Measurements from ENCODE around the gene SART1. TPM values are rescaled to one million over a fixed set of nuclear protein-coding genes. Genes with fewer than 3 reads are reported as not detected.

Gene SART1
- total RNA-seq, 4 donors from 2014 or later, result 12.0 to 55.2 (median 33.3) TPM

DNA sequence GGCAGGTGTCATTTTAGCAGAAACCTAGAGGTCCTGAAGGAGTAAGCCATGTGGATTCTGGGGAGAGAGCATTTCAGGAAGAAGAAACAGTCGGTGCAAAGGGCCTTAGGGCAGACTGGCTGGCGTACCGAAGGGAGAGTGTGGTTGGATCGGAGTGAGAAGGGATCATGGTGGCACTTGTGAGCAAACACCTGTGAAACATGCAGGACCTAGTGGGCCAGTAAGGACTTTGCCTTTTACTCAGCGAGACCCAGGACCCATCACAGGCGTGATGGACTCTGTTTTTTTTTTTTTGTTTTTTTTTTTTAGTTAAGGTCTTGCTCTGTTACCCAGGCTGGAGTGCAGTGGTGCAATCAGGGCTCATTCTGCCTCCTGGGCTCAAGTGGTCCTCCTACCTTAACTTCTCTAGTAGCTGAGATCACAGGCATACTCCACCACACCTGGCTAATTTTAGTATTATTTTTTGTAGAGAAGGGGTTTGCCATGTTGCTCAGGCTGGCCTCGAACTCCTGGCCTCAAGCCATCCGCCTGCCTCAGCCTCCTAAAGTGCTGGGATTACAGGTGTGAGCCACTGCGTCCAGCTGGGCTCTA, 19.7 kb upstream of the SART1 start:
- DNase-seq (no peak), ATAC-seq (no peak)
- H3K9me3 ChIP-seq, result no peaks in the 10 kb centered on the region
- in situ Hi-C loops (cut with MboI; ENCODE audit: low sequenced_read_pairs in 4 of 4) (no loop called here), intact Hi-C loops (cut with DNase I; ENCODE audit: low total_unique reads) (no loop called here)
- H3K4me3 ChIP-seq, result no peak overlapping the region
- H3K4me1 ChIP-seq, result no peaks in the 10 kb centered on the region
- H3K27me3 ChIP-seq, result peaks cover 0 to 2% (median 0%) of the 10 kb centered on the region in 3 donors
- no peak overlapping the region for H3K27ac ChIP-seq
- no peaks in the 10 kb centered on the region for H3K36me3 ChIP-seq
- no peak for TF ChIP-seq POLR2A (IDR thresholded peaks at IDR 0.05)
- TF ChIP-seq, protein P1, sequence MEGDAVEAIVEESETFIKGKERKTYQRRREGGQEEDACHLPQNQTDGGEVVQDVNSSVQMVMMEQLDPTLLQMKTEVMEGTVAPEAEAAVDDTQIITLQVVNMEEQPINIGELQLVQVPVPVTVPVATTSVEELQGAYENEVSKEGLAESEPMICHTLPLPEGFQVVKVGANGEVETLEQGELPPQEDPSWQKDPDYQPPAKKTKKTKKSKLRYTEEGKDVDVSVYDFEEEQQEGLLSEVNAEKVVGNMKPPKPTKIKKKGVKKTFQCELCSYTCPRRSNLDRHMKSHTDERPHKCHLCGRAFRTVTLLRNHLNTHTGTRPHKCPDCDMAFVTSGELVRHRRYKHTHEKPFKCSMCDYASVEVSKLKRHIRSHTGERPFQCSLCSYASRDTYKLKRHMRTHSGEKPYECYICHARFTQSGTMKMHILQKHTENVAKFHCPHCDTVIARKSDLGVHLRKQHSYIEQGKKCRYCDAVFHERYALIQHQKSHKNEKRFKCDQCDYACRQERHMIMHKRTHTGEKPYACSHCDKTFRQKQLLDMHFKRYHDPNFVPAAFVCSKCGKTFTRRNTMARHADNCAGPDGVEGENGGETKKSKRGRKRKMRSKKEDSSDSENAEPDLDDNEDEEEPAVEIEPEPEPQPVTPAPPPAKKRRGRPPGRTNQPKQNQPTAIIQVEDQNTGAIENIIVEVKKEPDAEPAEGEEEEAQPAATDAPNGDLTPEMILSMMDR (IDR thresholded peaks at IDR 0.05 in 4 of 5, conservative IDR thresholded peaks at IDR 0.05 in 1 of 5), result no peak

DNA sequence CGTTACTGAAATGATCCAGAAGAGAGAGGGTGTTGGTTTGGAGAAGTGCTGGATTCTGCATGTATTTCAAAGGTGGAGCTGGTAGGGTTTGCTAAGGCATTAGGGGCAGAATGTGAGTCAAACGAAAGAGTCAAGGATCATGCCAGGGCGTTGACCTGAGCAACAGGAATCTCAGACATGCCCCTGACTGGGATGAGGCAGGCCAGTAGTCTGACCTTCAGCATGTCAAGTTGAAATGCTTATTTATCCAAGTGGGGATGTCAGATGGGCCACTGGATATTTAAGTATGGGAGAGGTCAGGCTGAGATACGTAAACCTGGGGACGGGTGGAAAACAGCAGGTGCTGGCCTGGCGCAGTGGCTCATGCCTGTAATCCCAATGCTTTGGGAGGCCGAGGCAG, 19.0 kb upstream of the SART1 start:
- DNase-seq, result no peak
- Histone ChIP-seq H3K9me3 (no peaks in the 10 kb centered on the region), H3K27ac (no peak overlapping the region), H3K4me3 (no peak overlapping the region), H3K4me1 (no peaks in the 10 kb centered on the region), H3K36me3 (no peaks in the 10 kb centered on the region), H3K27me3 (peaks cover 0 to 2% (median 0%) of the 10 kb centered on the region in 3 donors)
- TF ChIP-seq POLR2A (IDR thresholded peaks at IDR 0.05), result no peak
- TF ChIP-seq, protein P1 (IDR thresholded peaks at IDR 0.05 in 4 of 5, conservative IDR thresholded peaks at IDR 0.05 in 1 of 5), result no peak
- intact Hi-C loops (cut with DNase I; ENCODE audit: low total_unique reads) (no loop called here), in situ Hi-C loops (cut with MboI; ENCODE audit: low sequenced_read_pairs in 4 of 4) (no loop called here)
- ATAC-seq, result no peak

DNA sequence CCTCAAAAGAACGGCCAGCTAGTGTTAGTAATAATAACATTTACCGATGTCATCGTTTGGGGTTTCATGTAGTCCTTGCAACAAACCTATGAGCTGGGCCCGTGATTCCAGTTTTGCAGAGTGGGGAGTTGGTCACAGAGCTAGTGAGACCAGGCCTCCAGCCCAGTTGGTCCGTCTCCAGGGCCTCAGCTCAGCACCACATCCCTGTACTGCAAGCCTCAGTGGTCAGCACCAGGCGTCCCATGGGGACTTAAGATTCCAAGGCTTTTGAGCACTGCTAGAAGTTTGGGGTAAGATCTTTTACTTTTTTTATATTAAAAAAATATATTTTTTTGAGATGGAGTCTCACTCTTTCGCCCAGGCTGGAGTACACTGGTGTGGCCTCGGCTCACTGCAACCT, 17.3 kb upstream of the SART1 start:
- no peak for TF ChIP-seq POLR2A (IDR thresholded peaks at IDR 0.05)
- TF ChIP-seq, protein P1 (IDR thresholded peaks at IDR 0.05 in 4 of 5, conservative IDR thresholded peaks at IDR 0.05 in 1 of 5), result no peak
- Histone ChIP-seq H3K9me3 (no peaks in the 10 kb centered on the region), H3K27me3 (peaks cover 0 to 2% (median 0%) of the 10 kb centered on the region in 3 donors), H3K27ac (no peak overlapping the region), H3K4me3 (no peak overlapping the region), H3K4me1 (no peaks in the 10 kb centered on the region), H3K36me3 (no peaks in the 10 kb centered on the region)
- ATAC-seq (no peak), DNase-seq (no peak)
- in situ Hi-C loops (cut with MboI; ENCODE audit: low sequenced_read_pairs in 4 of 4), result no loop called here
- intact Hi-C loops (cut with DNase I; ENCODE audit: low total_unique reads), result no loop called here

DNA sequence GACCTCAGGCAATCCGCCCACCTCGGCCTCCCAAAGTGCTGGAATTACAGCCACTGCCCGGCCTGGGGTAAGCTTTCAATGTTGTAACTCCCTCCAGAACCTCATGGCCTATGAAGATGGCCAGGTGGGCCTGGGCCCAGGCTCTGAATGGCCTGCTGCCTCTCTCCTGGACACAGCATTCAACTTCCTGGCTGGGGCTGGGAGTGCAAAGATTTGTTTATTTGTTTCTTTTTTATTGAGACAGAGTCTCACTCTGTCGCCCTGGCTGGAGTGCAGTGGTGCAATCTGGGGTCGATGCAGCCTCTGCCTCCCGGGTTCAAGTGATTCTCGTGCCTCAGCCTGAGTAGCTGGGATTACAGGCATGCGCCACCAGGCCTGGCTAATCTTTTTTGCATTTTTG, 16.8 kb upstream of the SART1 start:
- in situ Hi-C loops (cut with MboI; ENCODE audit: low sequenced_read_pairs in 4 of 4) (no loop called here), intact Hi-C loops (cut with DNase I; ENCODE audit: low total_unique reads) (no loop called here)
- Histone ChIP-seq H3K4me3 (no peak overlapping the region), H3K4me1 (no peaks in the 10 kb centered on the region), H3K27ac (no peak overlapping the region), H3K36me3 (no peaks in the 10 kb centered on the region), H3K27me3 (no peaks in the 10 kb centered on the region), H3K9me3 (no peaks in the 10 kb centered on the region)
- no peak for ATAC-seq
- no peak for TF ChIP-seq POLR2A (IDR thresholded peaks at IDR 0.05)
- TF ChIP-seq, protein P1 (IDR thresholded peaks at IDR 0.05 in 4 of 5, conservative IDR thresholded peaks at IDR 0.05 in 1 of 5), result no peak
- no peak for DNase-seq

DNA sequence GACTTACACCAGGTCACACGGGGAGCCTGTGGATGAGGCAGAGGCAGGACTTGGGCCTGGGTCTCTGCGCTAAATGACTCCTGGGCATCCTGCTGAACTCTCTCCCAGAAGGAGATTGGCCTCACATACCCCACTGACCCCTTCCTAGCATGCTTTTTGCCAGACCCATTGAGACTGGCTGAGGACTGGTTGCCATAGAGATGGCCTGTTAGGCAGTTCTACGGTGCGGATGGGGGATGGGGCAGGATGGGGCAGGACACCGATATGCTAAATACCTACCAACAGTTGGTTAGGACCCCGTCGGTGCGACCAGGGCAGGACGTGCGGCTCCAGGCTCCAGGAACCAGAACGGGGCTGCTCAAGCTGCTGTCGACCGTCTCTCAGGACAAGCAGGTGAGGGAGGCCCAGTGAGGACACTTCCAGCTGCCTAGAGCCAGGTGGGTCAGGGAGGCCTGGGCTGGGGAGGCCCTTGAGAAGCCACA, 16.1 kb upstream of the SART1 start, which contains the start of gene TSGA10IP:
Gene TSGA10IP, plus strand, starts transcription at position 51 of the 482 bp plus-strand sequence. Its CDS starts 196 bp downstream, at position 247.
- H3K27me3 ChIP-seq, result no peaks in the 10 kb centered on the region
- in situ Hi-C loops (cut with MboI; ENCODE audit: low sequenced_read_pairs in 4 of 4), result no loop called here
- no peaks in the 10 kb centered on the region for H3K9me3 ChIP-seq
- no peaks in the 10 kb centered on the region for H3K36me3 ChIP-seq
- intact Hi-C loops (cut with DNase I; ENCODE audit: low total_unique reads), result no loop called here
- DNase-seq (no peak), ATAC-seq (no peak)
- no peak for TF ChIP-seq POLR2A (IDR thresholded peaks at IDR 0.05)
- TF ChIP-seq, protein P1 (IDR thresholded peaks at IDR 0.05 in 4 of 5, conservative IDR thresholded peaks at IDR 0.05 in 1 of 5), result no peak
- H3K27ac ChIP-seq, result no peak within 1 kb of the TSS
- no peaks in the 10 kb centered on the region for H3K4me1 ChIP-seq
- no peak within 1 kb of the TSS for H3K4me3 ChIP-seq

Data from gastrocnemius medialis (tissue), 4 donors.